ENCODE results near the gene RNF115.
"Not testable (repeated sequence)": the region's sequence is repeated elsewhere in the genome, so short reads cannot be mapped to it uniquely, and the experiment has no call there.

The RNF115 gene

DNA sequence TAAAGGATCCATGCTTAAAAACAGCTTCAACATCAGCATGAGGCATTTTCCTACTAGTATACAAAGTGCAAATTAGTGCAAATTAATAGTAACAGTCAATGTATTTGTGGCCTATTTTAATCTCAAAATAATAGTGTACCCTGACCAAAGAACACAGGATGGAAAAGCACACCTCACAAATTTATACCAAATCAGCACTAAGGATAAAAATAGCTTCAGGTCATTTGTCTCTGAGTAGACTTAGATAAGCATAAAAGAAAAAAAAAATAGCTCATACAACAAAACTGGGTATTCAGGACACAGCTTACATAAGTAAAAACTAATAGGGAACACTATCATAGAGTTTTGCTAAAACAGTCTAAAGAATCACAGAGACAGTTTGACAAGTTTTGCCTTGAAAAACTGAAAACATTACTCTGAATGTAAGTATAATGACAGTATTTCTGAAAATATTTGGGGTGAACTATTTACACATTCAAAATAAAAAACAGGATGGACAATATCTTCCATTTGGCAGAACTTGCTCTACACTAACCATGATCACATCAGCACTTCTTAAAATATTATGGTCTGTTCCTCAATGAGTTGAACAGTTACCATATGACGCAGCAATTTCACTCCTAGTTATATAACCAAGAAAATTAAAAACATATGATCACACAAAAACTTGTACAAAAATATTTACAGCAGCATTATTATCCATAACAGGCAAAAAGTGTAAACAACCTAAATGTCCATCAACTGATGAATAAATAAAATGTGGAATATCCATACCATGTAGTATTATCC lies 46.3 kb downstream of the RNF115 start:
- DNase-seq (ENCODE audit: low spot score): no peak

DNA sequence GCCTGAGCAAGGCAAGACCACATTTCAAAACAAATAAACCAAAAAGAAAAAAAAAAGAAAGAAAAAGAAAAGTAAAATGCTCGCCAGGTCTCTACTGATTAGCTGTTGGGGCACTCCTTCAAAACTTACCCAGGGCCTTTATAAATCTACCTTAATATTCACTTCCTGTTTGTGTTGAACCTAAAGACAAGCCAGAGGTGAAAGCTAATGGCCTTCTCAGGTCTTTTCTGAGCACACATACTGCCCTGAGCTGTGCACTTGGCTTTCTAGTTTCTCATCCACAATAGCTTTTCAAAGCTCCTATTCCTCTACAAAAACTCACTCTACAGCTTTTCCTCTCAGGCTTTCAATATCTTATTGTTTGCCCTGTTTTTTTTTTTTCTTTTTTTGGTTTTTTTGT lies 50.5 kb downstream of the RNF115 start:
- DNase-seq (ENCODE audit: low spot score): no peak

DNA sequence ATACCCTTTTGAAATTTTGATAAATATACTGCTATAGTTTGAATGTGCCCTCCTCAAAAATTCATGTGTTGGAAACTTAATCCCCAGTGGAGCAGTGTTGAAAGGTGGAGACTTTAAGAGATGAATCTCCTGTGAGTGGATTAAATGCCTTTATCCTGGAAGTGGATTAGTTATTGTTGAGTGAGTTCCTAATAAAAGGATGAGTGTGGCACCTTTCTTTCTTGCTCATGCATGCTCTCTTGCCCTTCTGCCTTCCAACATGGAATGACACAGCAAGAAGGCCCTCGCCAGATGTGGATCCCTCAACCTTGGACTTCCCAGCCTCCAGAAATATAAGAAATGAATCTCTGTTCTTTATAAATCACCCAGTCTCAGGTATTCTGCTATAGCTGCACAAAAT lies 52.8 kb downstream of the RNF115 start:
- DNase-seq (ENCODE audit: low spot score): no peak

DNA sequence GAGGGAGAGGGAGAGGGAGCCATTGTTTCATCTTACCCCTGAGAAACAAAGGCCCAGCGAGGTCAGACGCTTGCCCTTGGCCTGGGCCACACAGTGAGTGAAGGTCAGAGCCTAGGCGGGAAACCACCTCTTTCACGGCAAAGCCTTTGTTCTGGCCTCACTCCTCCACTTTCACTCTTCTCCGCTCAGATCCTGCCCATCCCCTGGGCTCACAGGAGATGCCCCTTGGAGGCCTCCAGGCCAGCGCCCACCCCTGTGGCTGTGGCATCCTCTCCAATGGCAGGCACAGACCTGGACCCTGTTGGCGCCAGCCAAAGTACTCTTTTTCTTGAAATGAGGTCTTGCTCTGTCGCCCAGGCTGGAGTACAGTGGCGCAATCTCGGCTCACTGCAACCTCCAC lies 55.9 kb downstream of the RNF115 start:
- not testable (repeated sequence) for DNase-seq (ENCODE audit: low spot score)

DNA sequence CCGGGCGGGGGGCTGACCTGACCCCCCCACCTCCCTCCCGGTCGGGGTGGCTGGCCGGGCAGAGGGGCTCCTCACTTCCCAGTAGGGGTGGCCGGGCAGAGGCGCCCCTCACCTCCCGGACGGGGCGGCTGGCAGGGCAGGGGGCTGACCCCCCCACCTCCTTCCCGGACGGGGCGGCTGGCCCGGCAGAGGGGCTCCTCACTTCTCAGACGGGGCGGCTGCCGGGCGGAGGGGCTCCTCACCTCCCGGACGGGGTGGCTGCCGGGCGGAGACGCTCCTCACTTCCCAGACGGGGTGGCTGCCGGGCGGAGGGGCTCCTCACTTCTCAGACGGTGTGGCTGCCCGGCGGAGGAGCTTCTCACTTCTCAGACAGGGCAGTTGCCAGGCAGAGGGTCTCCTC lies 57.0 kb downstream of the RNF115 start:
- DNase-seq (ENCODE audit: low spot score): not testable (repeated sequence)

DNA sequence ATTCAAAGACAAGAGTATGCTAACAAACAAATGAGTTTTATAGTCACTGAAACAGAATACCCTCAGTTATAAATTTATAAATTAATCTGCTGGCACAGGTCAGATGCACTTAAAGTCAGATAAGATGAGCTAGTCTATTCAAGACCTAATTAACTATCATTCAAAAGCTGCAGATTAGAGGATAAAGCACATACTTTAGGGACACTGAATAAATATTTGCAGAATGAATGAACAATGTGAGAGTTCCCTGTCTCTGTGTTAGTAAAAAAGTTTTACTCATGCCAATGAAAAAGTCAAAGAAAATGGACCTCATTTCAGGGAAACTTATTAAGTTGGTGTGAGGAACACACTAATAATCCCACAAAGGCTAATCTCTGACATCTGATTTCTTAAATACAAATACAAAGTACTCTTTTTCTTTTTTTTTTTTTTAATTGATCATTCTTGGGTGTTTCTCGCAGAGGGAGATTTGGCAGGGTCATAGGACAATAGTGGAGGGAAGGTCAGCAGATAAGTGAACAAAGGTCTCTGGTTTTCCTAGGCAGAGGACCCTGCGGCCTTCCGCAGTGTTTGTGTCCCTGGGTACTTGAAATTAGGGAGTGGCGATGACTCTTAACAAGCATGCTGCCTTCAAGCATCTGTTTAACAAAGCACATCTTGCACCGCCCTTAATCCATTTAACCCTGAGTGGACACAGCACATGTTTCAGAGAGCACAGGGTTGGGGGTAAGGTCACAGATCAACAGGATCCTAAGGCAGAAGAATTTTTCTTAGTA lies 58.1 kb downstream of the RNF115 start:
- DNase-seq (ENCODE audit: low spot score): not testable (repeated sequence)

DNA sequence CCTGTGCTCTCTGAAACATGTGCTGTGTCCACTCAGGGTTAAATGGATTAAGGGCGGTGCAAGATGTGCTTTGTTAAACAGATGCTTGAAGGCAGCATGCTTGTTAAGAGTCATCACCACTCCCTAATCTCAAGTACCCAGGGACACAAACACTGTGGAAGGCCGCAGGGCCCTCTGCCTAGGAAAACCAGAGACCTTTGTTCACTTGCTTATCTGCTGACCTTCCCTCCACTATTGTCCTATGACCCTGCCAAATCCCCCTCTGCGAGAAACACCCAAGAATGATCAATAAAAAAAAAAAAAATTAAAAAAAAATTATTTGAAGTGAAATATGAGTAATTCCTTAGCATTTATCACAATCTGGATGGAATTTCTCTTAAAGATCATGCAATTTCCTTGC lies 58.8 kb downstream of the RNF115 start:
- DNase-seq (ENCODE audit: low spot score): not testable (repeated sequence)

DNA sequence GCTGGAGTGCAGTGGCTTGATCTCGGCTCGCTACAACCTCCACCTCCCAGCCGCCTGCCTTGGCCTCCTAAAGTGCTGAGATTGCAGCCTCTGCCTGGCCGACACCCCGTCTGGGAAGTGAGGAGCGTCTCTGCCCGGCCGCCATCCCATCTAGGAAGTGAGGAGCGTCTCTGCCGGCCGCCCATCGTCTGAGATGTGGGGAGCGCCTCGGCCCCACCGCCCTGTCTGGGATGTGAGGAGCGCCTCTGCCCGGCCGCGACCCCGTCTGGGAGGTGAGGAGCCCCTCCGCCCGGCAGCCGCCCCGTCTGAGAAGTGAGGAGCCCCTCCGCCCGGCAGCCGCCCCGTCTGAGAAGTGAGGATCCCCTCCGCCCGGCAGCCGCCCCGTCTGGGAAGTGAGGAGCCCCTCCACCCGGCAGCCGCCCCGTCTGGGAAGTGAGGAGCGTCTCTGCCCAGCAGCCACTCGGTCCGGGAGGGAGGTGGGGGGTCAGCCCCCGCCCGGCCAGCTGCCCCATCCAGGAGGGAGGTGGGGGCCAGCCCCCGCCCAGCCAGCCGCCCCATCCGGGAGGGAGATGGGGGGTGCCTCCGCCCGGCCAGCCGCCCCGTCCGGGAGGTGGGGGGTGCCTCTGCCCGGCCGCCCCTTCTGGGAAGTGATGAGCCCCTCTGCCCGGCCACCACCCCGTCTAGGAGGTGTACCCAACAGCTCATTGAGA lies 59.5 kb downstream of the RNF115 start:
- DNase-seq (ENCODE audit: low spot score): not testable (repeated sequence)

DNA sequence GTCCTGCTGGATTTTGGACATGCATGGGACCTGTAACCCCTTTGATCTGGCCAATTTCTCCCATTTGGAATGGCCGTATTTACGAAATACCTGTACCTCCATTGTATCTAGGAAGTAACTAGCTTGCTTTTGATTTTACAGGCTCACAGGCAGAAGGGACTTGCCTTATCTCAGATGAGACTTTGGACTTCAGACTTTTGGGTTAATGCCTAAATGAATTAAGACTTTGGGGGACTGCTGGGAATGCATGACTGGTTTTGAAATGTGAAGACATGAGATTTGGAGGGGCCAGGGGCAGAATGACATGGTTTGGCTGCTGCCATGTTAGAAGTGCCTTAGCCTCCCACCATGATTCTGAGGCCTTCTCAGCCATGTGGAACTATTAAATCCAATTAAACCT lies 61.9 kb downstream of the RNF115 start:
- not testable (repeated sequence) for DNase-seq (ENCODE audit: low spot score)

DNA sequence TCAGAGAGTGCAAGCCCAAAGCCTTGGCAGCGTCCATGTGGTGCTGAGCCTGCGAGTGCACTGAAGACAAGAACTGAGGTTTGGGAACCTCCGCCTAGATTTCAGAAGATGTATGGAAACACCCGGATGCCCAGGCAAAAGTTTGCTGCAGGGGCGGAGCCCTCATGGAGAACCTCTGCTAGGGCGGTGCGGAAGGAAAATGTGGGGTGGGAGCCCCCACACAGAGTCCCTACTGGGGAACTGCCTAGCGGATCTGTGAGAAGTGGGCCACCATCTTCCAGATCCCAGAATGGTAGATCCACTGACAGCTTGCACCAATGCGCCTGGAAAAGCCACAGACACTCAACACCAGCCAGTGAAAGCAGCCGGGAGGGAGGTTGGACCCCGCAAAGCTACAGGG lies 62.4 kb downstream of the RNF115 start:
- not testable (repeated sequence) for DNase-seq (ENCODE audit: low spot score)

DNA sequence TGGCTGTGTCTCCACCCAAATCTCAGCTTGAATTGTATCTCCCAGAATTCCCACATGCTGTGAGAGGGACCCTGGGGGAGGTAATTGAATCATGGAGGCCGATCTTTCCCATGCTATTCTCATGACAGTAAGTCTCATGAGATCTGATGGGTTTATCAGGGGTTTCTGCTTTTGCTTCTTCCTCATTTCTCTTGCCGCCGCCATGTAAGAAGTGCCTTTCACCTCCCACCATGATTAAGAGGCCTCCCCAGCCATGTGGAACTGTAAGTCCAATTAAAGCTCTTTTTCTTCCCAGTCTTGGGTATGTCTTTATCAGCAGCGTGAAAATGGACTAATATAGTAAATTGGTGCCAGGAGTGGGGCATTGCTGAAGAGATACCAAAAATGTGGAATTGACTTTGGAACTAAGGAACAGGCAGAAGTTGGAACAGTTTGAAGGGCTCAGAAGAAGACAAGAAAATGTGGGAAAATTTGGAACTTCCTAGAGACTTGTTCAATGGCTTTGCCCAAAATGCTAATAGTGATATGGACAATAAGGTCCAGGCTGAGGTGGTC lies 63.4 kb downstream of the RNF115 start:
- not testable (repeated sequence) for DNase-seq (ENCODE audit: low spot score)

DNA sequence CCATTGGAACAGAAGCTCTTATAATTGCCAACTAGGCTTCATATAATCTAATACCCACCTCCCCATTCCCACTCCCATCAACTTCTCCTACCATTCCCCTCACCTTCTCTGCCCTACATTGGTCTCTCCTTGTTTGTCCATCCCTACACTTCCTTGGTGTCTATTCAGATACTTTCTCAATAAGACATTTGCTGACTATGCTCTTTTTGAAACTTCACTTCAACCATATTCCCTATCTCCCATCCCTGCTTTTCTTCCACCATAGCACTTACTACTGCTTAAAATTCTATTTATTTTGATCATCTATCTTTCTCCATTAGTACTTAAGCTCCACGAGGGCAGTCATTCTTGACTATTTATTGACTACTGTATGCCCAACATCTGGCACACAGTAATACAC lies 64.2 kb downstream of the RNF115 start:
- DNase-seq (ENCODE audit: low spot score): no peak

DNA sequence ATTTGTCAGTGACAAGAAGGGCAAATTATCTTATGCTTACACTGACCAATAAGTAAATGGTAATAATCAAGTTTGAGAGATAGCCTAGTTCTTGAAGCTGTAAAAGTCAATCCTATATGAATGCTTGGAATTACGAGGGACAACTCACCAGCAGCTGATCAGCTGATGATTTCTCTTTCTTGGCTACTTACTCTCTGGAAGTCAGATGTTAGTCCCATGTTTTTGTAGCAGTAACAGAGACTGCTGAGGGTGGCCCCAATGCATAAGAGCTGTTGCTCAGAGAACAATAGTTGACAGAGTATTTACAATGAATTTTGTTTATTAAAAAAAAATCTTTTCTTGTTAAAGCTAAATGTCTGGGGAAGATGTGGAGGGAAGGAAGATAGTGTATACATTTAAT lies 65.3 kb downstream of the RNF115 start:
- no peak for DNase-seq (ENCODE audit: low spot score)

DNA sequence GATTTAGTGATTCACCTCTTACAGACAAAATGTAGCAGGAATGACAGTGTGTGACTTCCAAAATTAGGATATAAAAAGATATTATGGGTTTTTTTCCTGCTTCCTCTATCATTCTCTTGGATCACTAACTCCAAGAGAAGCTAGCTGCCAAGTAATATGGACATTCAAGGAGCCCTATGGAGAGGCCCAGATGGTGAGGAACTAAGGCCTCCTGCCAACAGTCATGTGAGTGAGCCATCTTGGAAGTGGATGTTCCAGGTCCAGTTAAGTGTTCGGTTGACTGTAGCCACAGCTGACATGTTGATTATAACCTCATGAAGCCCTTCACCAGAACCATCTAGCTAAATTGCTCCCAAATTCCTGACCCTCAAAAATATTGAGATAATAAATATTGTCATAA lies 65.8 kb downstream of the RNF115 start:
- DNase-seq (ENCODE audit: low spot score): no peak

DNA sequence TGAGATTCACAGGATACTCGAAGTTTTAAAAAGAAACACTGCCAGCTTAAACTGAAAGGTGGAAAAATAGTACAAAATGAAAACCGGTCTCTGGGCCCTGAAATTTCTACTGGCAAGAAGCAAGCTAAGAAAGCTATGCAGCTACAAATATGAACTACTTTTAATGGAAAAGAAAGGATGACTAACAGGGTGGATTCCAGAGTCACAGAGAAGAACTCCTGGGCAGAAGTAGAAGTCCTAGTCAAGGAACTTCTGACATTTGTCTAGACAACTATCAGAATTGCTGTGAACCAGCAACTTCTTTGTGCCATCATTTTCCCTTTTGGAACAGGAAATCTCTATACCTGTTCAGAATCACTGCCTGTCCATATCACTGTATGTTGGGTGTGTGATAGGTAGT lies 66.5 kb downstream of the RNF115 start:
- no peak for DNase-seq (ENCODE audit: low spot score)

DNA sequence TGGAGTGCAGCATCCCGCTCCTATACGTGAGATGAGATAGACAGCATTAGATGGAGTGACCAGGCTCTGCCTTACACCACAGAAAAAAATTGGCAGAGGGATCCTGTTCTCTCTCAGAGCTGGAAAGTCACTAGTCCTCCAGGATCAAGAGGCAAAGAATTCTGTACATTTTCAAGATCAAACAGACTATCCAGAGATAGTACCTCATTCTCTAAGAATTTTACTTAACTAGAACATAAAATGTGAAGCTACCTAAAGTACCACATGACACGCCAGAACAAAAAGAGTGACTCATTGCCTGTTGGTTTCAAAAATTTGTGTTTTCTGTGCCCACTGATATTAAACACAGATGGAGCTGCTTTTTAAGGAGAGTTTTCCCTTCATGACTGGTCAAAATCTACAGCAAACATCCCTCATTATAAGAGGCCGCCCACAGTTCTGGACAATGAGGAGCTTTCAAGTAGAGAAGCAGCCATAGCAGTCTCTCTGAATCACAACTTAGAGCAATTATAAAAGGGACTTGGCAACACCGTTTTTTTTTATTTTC lies 72.3 kb downstream of the RNF115 start:
- DNase-seq (ENCODE audit: low spot score): peak; percentile 20

DNA sequence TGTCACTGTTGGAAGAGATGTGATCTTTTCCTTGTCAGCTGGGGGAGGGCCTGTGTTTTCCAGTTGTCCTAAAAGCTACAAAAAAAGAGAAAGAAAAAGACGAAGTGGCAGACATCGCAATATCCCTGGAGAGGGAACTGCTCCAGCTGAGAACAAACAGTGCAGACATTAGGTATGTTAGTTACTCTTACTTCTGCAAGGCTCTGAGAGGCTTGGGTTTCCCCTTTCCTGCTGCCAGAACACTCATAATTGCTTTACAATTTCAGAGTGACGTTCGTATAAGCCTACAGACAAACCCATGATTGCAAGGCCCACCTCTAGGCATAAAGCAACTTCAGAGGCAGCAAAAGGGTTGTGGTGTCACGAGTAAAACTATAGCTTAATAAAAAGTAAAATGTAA lies 73.5 kb downstream of the RNF115 start:
- DNase-seq (ENCODE audit: low spot score): peak; percentile 7

DNA sequence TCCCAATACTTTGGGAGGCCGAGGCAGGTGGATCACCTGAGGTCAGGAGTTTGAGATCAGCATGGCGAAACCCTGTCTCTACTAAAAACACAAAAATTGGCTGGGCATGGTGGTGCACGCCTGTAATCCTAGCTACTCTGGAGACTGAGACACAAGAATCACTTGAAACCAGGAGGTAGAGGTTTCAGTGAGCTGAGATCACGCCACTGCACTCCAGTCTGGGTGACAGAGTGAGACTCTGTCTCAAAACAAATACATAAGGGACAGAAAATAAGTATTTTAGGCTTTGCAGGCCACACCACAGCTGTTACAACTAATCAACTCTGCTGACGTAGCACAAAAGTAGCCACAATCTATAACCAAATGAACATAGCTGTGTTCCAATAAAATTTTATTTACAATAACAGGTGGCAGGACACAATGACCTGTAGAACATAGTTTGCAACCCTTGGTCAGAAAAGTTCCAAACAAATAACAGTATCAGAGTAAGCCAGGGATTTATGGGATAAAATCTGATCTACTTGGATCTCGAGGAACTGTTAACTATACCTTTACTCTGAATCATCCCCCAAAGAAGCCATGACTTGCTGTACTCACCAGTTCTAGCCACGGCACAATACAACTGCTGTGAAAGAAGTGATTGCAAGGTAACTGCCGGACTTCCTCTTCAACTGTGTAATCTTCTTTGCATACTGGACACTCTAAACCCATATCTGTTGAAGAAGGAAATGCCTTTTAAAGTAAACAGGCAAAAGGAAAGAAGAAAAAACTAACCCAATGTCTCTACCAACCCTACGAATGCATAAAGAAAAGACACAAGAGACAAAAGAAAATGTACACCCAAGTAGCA lies 76.3 kb downstream of the RNF115 start:
- DNase-seq (ENCODE audit: low spot score): no peak

DNA sequence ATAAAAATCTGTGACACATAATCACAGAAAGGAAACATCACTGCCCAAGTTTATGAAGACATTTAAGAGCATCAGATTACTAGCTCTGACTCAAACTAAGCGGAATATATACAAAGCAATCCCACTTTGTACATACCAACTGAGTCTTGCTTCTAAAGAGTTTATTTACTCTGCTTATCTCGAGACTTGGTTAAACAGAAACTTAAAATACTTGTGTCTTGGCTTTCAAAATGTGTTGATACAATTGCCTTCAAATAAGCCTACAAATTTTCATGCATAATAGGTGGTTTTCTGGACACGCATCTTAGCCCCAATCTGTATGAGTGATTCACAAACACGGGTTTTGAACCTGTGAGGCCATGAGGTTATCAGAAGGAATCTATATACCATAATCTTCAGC lies 83.6 kb downstream of the RNF115 start:
- no peak for DNase-seq (ENCODE audit: low spot score)

DNA sequence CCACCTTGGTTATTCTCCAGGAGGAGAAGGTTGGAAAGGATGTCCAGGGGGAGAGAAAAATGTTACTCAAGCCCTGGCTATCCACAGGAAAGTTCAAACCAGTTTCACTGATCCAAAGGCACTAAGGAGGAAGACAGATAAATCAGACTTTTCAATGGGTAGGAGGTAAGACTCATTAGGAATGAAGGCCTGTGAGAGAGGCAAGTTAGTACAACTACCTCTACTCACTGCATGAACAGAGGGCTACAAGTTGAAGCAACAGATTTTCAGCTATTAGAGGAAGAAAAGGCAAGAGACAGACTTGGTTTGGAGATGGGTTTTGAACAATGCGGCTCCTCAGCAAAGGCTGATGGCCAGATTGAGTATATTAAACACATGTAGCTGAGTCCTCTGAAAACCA lies 87.7 kb downstream of the RNF115 start:
- DNase-seq (ENCODE audit: low spot score): no peak

DNA sequence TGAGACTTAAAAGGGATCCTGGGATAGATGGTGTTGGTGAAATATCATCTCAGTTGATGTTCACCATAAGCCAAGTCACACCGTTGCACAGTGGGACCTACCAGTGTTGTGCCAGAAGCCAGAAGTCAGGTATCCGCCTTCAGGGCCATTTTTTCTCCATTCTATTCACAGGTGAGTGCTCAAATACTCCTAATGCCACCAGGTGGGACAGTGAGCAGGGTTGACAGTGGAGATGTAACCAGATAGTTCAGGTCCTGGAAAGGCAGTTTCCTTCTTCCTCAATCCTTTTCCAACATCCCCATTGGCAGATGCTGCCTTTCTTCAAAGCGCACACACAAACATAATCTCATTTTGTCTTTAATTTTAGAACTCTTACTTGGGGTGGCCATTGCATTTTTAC lies 93.0 kb downstream of the RNF115 start:
- no peak for DNase-seq (ENCODE audit: low spot score)
